LNCaP clone FGC (cell line): ENCODE data around the gene SSX4B.
A peak's percentile ranks its signal among the peaks of the same experiment; 100 is the strongest.
"Not testable (repeated sequence)": the region's sequence is repeated elsewhere in the genome, so short reads cannot be mapped to it uniquely, and the experiment has no call there.

Source experiments
- DNase-seq: peaks from one replicate; pipeline ENCODE4 v3.0.0-alpha.2; 2011; ENCODE audit warnings: low read depth
- H3K4me3 ChIP-seq: 2 replicates; pipeline ENCODE4 v1.5.1; 2011; ENCODE audit warnings: mild to moderate bottlenecking, low read depth, low read length, control low read depth
- CTCF ChIP-seq: IDR thresholded peaks from 2 replicates; pipeline ENCODE4 v1.5.1; 2012; ENCODE audit warnings: mild to moderate bottlenecking; ENCODE audit not compliant: control insufficient read depth, insufficient read depth; ENCODE audit errors: extremely low read depth

Gene SSX4B, protein sequence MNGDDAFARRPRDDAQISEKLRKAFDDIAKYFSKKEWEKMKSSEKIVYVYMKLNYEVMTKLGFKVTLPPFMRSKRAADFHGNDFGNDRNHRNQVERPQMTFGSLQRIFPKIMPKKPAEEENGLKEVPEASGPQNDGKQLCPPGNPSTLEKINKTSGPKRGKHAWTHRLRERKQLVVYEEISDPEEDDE

DNA sequence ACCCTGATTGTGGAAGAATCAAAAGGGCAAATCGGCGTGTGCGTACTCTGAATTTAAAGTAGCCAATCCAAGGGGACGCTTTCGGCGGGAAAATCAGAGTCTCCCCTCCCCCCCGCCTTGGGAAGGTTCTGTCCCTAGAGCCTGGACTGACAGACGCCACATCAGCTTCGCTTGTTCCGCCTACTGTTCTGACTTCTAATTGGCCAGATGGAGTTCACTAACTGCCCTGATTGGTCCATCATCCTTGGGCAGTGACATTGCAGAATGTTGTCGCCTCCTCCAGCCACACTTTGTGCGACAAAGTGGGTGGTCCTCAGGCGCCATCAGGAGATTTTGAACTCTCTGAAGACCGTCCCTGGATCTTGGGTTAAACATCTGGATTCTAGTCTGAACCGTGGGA, at the start of gene SSX4B:
TSS of gene SSX4B (minus strand) at position 101 of the 400 bp plus-strand sequence. CDS start 588 bp downstream, outside the sequence.
- not testable (repeated sequence) for DNase-seq, H3K4me3 ChIP-seq

DNA sequence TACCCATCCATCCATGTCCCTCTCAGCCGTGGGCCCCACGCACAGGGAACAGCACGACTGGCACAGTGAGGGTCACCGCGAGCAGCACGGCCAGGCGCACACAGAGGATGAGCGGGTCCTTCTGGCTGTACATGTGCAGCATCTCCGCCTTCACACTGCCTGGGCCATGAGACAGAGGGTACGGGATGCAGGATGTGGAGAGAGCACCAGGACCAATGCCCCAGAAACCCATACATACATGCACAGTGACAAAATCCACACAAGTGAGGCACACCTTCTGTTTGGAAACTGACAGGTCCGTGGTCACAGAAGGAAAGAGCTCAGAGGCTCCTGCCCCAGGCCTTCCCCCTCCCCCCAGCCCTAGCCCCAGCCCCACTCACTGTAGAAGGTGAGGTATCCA, 48.8 kb upstream of the SSX4B start:
- DNase-seq = no peak
- H3K4me3 ChIP-seq = no peak overlapping the region
- no peak for TF ChIP-seq CTCF

DNA sequence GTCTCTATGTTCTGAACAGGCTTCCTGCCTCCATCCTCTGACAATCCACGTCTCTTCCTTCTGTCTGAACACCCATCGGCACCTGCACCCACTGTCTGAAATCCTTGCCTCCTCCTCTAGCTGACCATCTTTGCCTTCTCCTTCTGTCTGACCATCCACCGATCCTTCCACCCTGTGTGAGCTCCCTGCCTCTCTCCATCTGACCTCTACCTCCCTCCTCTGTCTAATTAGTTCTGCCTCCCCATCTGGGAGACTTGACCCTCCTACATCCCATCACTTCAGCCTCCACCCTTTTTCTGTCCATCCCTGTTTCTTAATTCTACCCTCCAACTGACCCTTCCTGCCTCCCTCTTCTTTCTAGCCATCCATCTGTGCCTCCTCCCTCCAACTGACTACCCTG, 48.3 kb upstream of the SSX4B start:
- no peak overlapping the region for H3K4me3 ChIP-seq
- no peak for TF ChIP-seq CTCF
- DNase-seq = no peak

GRCh38 chrX:48459483-48459882, 47.7 kb upstream of the SSX4B start:
- DNase-seq = no peak
- TF ChIP-seq CTCF = no peak
- H3K4me3 ChIP-seq = no peak overlapping the region

- TF ChIP-seq CTCF = no peak
- no peak overlapping the region for H3K4me3 ChIP-seq
- DNase-seq = peak; percentile 6
Measured at GRCh38 chrX:48458711-48459110, 47.0 kb upstream of the SSX4B start.

GRCh38 chrX:48456628-48457331, 45.0 kb upstream of the SSX4B start:
- DNase-seq = no peak
- no peak for TF ChIP-seq CTCF
- no peak overlapping the region for H3K4me3 ChIP-seq

- no peak for TF ChIP-seq CTCF
- no peak for DNase-seq
- no peak overlapping the region for H3K4me3 ChIP-seq
Measured at GRCh38 chrX:48451708-48452107, 39.9 kb upstream of the SSX4B start.
